Duodenal mucosa (tissue), 2 donors: ENCODE data around the gene TSPAN33.
"Not testable (repeated sequence)": the region's sequence is repeated elsewhere in the genome, so short reads cannot be mapped to it uniquely, and the experiment has no call there.

Source experiments
- H3K27ac ChIP-seq: one replicate; pipeline ENCODE4 v1.7.0; 2013; ENCODE audit warnings: low read depth, low read length
- H3K27me3 ChIP-seq, 2 donors: one replicate each; pipeline ENCODE4 v1.7.0; 2013; ENCODE audit warnings: low read length in 2 of 2, control low read depth in 1 of 2; ENCODE audit not compliant: insufficient read depth in 2 of 2, control insufficient read depth in 1 of 2
- H3K36me3 ChIP-seq, 2 donors: one replicate each; pipeline ENCODE4 v1.7.0; 2013; ENCODE audit warnings: low read length in 2 of 2, control low read depth in 1 of 2; ENCODE audit not compliant: insufficient read depth in 2 of 2, control insufficient read depth in 1 of 2
- H3K4me1 ChIP-seq, 2 donors: one replicate each; pipeline ENCODE4 v1.7.0; 2013; ENCODE audit warnings: low read length in 2 of 2, control low read depth in 1 of 2; ENCODE audit not compliant: insufficient read depth in 2 of 2, control insufficient read depth in 1 of 2
- H3K4me3 ChIP-seq, 2 donors: one replicate each; pipeline ENCODE4 v1.7.0; 2013; ENCODE audit warnings: low read length in 2 of 2, low read depth in 1 of 2
- H3K9ac ChIP-seq, 2 donors: one replicate each; pipeline ENCODE4 v1.7.0; 2013; ENCODE audit warnings: low read length in 2 of 2, low read depth in 1 of 2
- H3K9me3 ChIP-seq, 2 donors: one replicate each; pipeline ENCODE4 v1.7.0; 2013; ENCODE audit warnings: low read length in 2 of 2, control low read depth in 1 of 2; ENCODE audit not compliant: control insufficient read depth in 1 of 2

Gene TSPAN33

DNA sequence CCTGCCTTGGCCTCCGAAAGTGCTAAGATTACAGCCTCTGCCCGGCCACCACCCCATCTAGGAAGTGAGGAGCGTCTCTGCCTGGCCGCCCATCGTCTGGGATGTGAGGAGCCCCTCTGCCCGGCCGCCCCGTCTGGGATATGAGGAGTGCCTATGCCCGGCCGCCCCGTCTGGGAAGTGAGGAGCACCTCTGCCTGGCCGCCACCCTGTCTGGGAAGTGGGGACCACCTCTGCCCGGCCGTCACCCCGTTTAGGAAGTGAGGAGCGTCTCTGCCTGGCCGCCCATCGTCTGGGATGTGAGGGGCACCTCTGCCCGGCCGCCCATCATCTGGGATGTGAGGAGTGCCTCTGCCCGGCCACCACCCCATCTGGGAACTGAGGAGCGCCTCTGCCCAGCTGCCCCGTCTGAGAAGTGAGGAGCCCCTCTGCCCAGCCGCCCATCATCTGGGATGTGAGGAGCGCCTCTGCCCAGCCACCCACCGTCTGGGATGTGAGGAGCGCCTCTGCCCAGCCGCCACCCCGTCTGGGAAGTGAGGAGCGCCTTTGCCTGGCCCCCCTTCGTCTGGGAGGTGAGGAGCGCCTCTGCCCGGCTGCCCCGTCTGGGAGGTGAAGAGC is 71.7 kb downstream of the TSPAN33 start:
- H3K4me1 ChIP-seq, H3K9ac ChIP-seq, H3K9me3 ChIP-seq, H3K27me3 ChIP-seq, H3K27ac ChIP-seq, H3K36me3 ChIP-seq, H3K4me3 ChIP-seq: not testable (repeated sequence)

DNA sequence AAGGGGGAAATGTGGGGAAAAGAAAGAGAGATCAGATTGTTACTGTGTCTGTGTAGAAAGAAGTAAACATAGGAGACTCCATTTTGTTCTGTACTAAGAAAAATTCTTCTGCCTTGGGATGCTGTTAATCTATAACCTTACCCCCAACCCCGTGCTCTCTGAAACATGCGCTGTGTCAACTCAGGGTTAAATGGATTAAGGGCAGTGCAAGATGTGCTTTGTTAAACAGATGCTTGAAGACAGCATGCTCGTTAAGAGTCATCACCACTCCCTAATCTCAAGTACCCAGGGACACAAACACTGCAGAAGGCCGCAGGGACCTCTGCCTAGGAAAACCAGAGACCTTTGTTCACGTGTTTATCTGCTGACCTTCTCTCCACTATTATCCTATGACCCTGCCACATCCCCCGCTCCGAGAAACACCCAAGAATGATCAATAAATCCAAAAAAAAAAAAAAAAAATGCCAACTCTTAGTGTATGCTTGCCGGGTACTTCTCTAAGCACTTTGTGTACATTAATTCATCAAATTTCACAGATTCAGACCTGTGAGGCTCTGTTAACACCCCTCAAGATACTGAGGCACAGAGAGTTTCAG is 72.4 kb downstream of the TSPAN33 start:
- not testable (repeated sequence) for H3K27me3 ChIP-seq, H3K36me3 ChIP-seq, H3K27ac ChIP-seq, H3K9me3 ChIP-seq, H3K9ac ChIP-seq, H3K4me1 ChIP-seq, H3K4me3 ChIP-seq

- H3K9ac ChIP-seq = no peak overlapping the region
- no peaks in the 10 kb centered on the region for H3K4me1 ChIP-seq
- H3K9me3 ChIP-seq = no peaks in the 10 kb centered on the region
- H3K27ac ChIP-seq = no peak overlapping the region
- no peaks in the 10 kb centered on the region for H3K27me3 ChIP-seq
- H3K36me3 ChIP-seq = no peaks in the 10 kb centered on the region
- no peak overlapping the region for H3K4me3 ChIP-seq
Observed at GRCh38 chr7:129218514-129219062, 74.1 kb downstream of the TSPAN33 start.

GRCh38 chr7:129219166-129219565 is 74.7 kb downstream of the TSPAN33 start:
- not testable (repeated sequence) for H3K4me1 ChIP-seq, H3K9ac ChIP-seq, H3K4me3 ChIP-seq, H3K27me3 ChIP-seq, H3K36me3 ChIP-seq, H3K27ac ChIP-seq, H3K9me3 ChIP-seq
